ENCODE measurements around the gene TSPAN18.

TSPAN18 gene

GRCh38 chr11:44950625-44951476, 224.1 kb downstream of the TSPAN18 start, which contains the start of gene TP53I11:
Gene TP53I11, minus strand, starts transcription at chr11:44950883. Its CDS starts 12,548 bp downstream, at chr11:44938335.
- H3K4me3 ChIP-seq (ENCODE audit: low read depth, low read length, poor library complexity, severe bottlenecking), result peak within 1 kb of the TSS; percentile 46
- H2AFZ ChIP-seq (ENCODE audit: low read length), result no peak within 1 kb of the TSS
- no peak for TF ChIP-seq EZH2 (IDR thresholded peaks at IDR 0.05; ENCODE audit: borderline replicate concordance, low read length)
- TF ChIP-seq, protein P1, sequence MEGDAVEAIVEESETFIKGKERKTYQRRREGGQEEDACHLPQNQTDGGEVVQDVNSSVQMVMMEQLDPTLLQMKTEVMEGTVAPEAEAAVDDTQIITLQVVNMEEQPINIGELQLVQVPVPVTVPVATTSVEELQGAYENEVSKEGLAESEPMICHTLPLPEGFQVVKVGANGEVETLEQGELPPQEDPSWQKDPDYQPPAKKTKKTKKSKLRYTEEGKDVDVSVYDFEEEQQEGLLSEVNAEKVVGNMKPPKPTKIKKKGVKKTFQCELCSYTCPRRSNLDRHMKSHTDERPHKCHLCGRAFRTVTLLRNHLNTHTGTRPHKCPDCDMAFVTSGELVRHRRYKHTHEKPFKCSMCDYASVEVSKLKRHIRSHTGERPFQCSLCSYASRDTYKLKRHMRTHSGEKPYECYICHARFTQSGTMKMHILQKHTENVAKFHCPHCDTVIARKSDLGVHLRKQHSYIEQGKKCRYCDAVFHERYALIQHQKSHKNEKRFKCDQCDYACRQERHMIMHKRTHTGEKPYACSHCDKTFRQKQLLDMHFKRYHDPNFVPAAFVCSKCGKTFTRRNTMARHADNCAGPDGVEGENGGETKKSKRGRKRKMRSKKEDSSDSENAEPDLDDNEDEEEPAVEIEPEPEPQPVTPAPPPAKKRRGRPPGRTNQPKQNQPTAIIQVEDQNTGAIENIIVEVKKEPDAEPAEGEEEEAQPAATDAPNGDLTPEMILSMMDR (IDR thresholded peaks at IDR 0.05; ENCODE audit: low read length), result peak; percentile 23; the same call in 1 of the 2 replicates
- no peak within 1 kb of the TSS for H3K27ac ChIP-seq (ENCODE audit: low read depth, low read length, poor library complexity, severe bottlenecking)
- no peak within 1 kb of the TSS for H3K9ac ChIP-seq (ENCODE audit: low read length)
- no peaks in the 10 kb centered on the region for H4K20me1 ChIP-seq (ENCODE audit: insufficient read depth, low read length)
- no peaks in the 10 kb centered on the region for H3K9me3 ChIP-seq (ENCODE audit: low read length)
- no peaks in the 10 kb centered on the region for H3K36me3 ChIP-seq (ENCODE audit: insufficient read depth, low read length)
- H3K9me2 ChIP-seq (ENCODE audit: low read depth, low read length), result no peaks in the 10 kb centered on the region
- no peaks in the 10 kb centered on the region for H3F3A ChIP-seq (ENCODE audit: insufficient read depth, low read length)
- H3K4me2 ChIP-seq (ENCODE audit: low read length), result peak within 1 kb of the TSS; percentile 21
- H3K4me1 ChIP-seq (ENCODE audit: insufficient read depth, low read length, severe bottlenecking), result no peaks in the 10 kb centered on the region
- H3K79me2 ChIP-seq (ENCODE audit: insufficient read depth, low read length), result no peaks in the 10 kb centered on the region
- H3K27me3 ChIP-seq (ENCODE audit: insufficient read depth, low read length), result peaks cover 2% of the 10 kb centered on the region; the same call in 1 of the 2 replicates

- Histone ChIP-seq H3K4me2 (ENCODE audit: low read length) (no peak overlapping the region), H3K9ac (ENCODE audit: low read length) (no peak overlapping the region), H3F3A (ENCODE audit: insufficient read depth, low read length) (no peaks in the 10 kb centered on the region), H3K4me1 (ENCODE audit: insufficient read depth, low read length, severe bottlenecking) (no peaks in the 10 kb centered on the region), H3K9me2 (ENCODE audit: low read depth, low read length) (no peaks in the 10 kb centered on the region), H3K27ac (ENCODE audit: low read depth, low read length, poor library complexity, severe bottlenecking) (no peak overlapping the region), H3K4me3 (ENCODE audit: low read depth, low read length, poor library complexity, severe bottlenecking) (no peak overlapping the region), H3K9me3 (ENCODE audit: low read length) (no peaks in the 10 kb centered on the region), H3K36me3 (ENCODE audit: insufficient read depth, low read length) (no peaks in the 10 kb centered on the region), H4K20me1 (ENCODE audit: insufficient read depth, low read length) (no peaks in the 10 kb centered on the region), H3K79me2 (ENCODE audit: insufficient read depth, low read length) (no peaks in the 10 kb centered on the region), H2AFZ (ENCODE audit: low read length) (no peak overlapping the region), H3K27me3 (ENCODE audit: insufficient read depth, low read length) (peaks cover 2% of the 10 kb centered on the region; the same call in 1 of the 2 replicates)
- TF ChIP-seq, protein P1 (IDR thresholded peaks at IDR 0.05; ENCODE audit: low read length), result no peak
- no peak for TF ChIP-seq EZH2 (IDR thresholded peaks at IDR 0.05; ENCODE audit: borderline replicate concordance, low read length)
These were observed 225.3 kb downstream of the TSPAN18 start for GRCh38 chr11:44952082-44952481.

GRCh38 chr11:44952500-44953260, 225.9 kb downstream of the TSPAN18 start:
- no peak overlapping the region for H3K27ac ChIP-seq (ENCODE audit: low read depth, low read length, poor library complexity, severe bottlenecking)
- no peaks in the 10 kb centered on the region for H4K20me1 ChIP-seq (ENCODE audit: insufficient read depth, low read length)
- H3F3A ChIP-seq (ENCODE audit: insufficient read depth, low read length), result no peaks in the 10 kb centered on the region
- TF ChIP-seq, protein P1 (IDR thresholded peaks at IDR 0.05; ENCODE audit: low read length), result no peak
- TF ChIP-seq EZH2 (IDR thresholded peaks at IDR 0.05; ENCODE audit: borderline replicate concordance, low read length), result no peak
- no peaks in the 10 kb centered on the region for H3K9me2 ChIP-seq (ENCODE audit: low read depth, low read length)
- no peaks in the 10 kb centered on the region for H3K36me3 ChIP-seq (ENCODE audit: insufficient read depth, low read length)
- H2AFZ ChIP-seq (ENCODE audit: low read length), result no peak overlapping the region
- H3K4me2 ChIP-seq (ENCODE audit: low read length), result no peak overlapping the region
- no peak overlapping the region for H3K9ac ChIP-seq (ENCODE audit: low read length)
- no peaks in the 10 kb centered on the region for H3K9me3 ChIP-seq (ENCODE audit: low read length)
- H3K4me3 ChIP-seq (ENCODE audit: low read depth, low read length, poor library complexity, severe bottlenecking), result no peak overlapping the region
- H3K79me2 ChIP-seq (ENCODE audit: insufficient read depth, low read length), result no peaks in the 10 kb centered on the region
- H3K4me1 ChIP-seq (ENCODE audit: insufficient read depth, low read length, severe bottlenecking), result no peaks in the 10 kb centered on the region
- H3K27me3 ChIP-seq (ENCODE audit: insufficient read depth, low read length), result 0 out of 2 replicates have a peak, but pooled peaks cover 7% of the 10 kb centered on the region

Data from OCI-LY1 (cell line).